ENCODE measurements around the gene UBE2L5.
A peak's percentile ranks its signal among the peaks of the same experiment; 100 is the strongest.

UBE2L5 gene

DNA sequence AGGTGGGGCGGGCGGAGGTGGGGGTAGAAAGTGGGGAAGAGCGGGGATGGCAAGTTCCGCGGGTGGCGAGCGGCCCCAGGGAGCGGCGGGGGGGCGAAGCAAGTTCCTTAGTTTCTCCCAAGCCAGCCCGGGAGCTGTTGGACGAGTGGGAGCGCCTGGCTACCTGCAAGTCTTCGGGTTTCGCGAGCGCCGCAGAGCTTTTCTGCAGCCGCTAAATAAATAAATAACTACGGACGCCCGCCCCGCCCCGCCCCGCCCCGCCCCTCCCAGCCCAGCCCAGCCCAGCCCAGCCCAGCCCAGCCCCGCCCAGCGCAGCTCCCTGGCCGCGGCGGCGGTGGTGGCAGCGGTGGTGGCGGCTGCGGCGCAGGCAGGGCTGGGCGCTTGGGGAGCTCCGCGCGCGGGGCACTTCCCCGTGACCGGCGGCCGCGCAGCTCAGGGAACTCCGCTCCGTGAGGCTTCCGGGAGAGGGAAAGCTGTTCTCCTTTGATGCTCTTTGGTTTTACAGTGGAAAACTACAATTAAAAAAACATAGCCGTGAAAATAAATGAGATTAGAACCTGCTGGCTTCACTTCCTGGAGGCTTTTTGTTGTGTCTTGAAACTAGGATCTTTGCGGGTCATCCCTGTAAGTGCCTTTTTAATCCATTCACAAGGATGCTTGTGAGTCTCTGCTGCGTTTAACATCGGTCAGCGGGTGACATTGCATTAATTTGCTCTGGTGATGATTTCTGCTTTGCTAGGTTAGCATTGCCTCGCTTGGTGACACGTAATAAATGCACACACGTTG, at the start of gene UBE2L5:
Gene UBE2L5, plus strand, starts transcription at position 440 of the 786 bp plus-strand sequence. CDS start 5,498 bp downstream, outside the sequence.
- DNase-seq, result peak; percentile 48

DNA sequence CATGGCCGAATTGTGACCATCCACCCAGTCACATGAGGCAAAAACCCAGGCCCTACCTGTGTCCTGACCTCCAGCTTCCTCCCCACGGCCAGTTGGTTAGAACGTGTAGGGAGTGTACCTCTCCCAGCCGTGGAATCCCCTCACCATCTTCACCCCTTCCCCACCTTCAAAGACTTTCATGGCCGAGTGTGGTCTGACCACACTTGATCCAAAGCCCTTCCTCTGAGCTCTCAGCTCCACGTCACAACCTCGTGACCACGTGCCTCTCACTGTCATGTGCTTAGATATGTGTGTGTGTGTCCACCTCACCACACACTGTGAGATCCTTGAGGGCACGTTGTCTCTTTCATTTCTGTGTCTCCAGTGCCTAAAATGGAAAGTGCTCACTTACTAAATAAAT, 48.6 kb upstream of the UBE2L5 start:
- DNase-seq, result no peak

DNA sequence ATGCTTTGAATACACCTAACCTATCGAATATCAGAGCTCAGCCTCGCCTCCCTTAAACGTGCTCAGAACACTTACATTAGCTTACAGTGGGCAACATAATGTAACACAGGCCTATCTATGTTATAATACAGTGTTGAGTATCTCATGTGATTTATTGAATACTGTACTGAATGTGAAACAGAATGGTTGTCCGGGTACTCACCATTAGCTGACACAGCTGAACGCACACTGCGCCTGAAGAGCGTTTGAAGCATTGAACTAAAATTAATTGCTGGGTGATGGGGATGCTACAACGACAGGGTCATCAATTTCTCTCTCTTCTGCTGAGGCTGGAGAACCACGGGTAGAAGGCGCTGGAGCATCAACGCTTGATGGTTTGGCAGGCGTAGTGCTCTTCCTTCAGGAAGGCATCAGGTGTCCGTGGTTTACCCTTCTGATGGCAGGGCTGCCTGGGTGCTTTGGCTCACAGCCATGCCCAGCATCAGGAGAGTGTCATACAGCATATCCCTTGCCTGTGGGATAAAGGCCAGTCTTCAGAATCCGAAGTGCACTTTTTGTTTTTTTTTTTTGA, 46.9 kb upstream of the UBE2L5 start:
- no peak for DNase-seq

DNA sequence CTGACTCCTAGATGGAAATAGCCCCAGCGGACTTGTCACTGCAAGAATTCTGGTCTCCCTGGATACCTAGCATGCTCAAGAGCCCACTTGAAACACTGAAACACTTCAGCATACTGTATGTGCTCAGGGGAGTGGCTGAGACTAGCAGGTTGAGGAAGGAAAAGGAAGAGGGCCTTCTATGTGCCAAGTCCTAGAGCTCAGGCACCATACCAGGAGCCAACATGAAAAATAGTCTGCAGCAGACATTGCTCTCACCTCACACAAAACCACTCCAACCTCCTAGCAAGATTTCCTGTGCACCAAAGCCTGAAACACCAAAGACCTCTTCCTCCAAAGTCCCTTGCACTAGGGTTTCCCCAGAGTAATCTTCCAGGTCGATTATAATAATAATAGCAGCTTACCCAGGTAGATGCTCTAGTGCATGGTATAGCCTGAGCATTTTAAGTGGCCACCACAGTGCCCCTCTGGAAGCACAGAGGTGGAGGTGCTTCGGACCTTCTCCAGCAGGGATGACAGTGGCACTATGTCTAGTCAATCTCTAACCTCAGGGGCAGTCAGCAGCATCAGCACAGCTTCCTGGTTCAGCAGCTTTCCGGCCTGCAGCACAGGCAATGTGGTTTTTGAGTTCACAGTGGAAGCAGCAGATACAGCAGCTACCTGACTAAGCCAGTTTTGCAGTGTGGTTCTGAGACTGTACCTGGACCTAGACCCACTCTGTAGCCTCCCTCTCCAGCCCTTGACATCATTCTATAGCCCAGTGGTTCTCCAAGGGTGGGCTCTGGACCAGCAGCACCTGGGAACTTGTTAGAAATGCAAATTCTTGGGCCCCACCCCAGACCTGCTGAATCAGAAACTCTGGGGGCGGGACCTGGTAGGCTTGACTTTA, 45.6 kb upstream of the UBE2L5 start:
- DNase-seq, result peak; percentile 42

DNA sequence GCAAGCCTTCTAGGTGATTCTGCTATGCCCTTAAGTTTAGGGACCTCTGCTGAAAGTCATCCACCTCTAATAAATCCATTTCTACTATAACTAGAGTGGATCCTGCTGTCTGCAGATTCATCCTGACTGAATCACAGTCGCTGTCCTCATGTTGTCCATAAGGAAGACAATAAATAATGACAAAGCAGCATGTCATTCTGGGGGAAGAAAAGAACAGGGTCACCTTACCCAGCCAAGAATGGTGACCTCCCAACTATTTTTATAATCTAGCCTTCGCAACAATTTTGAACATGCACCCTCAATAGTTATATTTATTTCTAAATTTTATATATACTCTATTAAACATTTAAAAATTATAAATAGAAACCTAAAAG, 45.0 kb upstream of the UBE2L5 start:
- no peak for DNase-seq

DNA sequence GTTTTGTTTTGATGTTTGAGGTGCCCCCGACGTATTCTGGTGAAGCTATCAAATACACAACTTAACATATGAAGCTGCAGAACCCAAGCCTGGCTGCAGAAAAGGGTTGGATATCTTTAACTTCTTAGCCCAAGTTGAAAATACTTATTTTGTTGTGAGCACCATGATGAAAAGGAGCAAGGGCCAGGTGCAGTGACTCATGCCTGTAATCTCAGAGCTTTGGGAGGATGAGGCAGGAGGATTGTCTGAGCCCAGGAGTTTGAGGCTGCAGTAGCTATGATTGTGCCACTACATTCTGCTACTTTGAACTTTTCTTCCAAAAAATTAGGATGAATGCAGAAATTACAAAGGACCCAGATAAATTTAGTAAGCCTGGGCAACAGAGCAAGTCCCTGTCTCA, 44.1 kb upstream of the UBE2L5 start:
- no peak for DNase-seq

DNA sequence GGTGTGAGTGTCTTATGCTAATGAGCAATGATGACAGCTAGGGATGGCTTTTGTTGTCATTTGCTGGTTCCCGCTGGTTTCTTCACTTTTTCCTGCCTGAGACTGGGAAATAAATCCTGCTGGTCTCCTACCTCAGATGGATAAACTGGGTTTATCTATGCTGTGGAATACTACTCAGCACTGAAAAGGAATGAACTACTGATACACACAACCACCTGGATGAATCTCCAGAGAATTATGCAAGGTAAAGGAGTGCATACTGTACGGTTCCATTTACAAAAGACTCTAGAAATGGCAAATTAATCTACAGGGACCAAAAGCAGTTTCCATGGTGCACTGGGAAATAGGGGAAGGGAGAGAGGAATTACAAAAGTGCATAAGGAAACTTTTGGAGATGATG, 41.2 kb upstream of the UBE2L5 start:
- no peak for DNase-seq

DNA sequence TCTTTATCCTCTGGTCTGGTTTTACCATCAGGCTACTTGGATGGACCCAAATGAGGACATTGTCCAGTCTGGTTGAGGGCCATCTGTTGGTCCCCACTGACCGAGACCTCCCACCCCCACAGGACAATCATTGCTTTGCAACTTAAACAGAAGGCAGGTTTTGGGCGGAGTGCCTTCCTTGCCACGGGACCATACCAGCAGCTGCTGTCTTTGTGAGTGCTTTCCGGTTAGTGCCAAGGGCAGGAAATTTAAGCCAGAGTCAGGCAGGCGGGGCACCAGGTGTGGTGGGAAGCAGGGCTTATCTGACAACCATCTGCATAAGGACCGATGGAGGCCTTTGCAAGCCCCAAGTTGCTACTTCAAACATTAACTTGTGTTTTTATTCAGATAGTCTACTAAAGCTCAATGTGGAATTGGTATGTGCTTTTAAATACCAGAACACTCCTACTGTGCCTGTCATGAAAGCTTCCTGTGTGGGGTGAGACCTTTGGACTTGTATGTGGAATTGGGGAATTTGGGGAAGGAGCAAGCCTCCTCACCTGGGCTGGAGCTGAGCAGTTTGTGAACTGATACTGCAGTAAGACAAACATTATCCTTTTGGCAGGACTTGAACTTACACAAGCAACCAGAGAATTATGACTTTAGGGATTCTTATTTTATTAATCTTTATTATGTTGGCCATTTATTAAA, 39.3 kb upstream of the UBE2L5 start:
- DNase-seq, result no peak

DNA sequence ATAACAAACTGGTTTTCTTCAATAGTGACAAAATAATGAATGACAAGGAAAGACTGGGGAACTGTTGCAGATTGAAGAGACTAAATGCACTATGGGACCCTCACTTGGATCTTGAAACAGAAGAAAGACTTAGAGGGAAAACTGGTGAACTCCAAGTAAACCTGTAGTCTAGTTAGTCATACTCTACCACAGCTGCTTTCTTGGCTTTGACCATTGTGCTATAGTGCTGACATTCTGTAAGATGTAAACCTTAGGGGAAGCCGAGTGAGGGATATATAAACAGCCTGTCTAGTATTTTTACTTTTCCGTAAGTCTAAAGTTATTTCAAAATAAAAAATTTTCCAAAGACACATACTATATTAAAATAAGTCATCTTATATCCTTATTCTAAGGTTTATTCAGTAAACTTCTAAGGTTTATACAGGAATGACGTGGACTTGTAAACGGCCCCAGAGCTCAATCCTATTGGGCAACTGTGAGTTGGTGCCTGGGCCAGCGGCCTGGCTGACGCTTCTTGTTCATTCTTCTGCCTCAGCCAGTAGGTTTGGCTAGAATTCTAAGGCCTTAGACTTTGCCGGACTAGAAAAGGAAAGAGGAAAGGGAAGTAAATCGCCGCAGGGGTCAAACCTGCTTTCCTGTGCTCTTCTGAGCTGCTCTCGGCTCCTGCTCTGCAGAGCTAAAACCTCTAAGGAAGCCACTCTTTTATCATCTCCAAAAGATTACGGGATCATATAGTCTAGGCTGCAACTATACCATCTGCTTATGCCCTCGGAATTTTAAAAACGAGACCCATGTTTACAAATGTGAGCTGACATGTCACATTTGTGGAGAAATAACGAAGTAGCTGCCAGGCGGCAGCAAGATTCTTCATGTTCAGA, 33.6 kb upstream of the UBE2L5 start:
- DNase-seq, result no peak

DNA sequence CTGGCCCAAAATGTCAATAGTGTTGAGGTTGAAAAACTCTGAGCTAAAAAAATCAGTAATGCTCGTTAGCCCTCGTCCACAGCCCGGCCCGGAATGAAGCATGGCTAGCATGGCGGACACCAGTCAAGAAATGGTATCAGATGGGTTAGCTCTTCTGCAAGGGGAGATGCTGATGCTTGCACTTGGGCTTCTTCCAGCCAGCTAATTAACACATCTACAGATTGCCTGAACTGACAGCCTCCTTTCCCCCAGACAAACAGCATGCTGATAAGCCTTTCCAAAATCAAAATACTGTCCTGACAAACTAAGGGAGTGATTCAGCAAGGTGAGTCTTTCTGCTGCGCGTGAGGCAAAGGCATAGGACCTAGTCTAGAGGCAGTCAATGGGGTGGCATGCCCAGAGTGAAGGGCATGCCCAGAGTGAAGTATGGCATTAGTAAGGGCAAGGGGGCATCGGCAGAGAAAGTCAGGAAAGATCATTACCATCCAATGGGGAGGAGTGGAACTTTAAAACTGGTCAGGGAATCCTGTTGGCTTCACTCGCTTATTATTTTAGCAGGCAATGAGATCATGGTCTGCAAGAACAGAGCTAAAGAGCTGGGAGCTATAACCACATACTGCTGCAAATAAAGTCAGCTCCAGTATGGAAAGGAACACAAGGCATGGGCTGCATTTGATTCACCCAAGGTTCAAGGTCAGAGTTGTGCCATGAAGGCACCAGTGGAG, 30.2 kb upstream of the UBE2L5 start:
- DNase-seq, result no peak

DNA sequence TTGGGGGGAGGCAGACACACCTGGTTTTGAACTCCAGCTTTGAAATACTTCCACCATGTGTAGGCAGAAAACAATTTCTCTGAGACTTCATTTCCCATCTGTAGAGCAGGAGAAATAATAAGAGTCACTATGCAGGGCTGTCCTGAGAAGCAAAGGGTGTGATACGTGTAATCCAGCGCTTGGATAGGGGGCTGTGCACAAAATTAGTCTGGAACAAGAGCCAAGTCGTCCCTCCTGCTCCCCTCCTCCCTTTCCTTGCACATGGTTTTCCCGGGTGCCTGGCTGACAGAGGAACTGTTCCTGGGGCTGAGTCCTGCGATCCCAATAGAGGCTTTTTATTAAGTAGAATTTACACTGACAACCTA, 29.6 kb upstream of the UBE2L5 start:
- no peak for DNase-seq

DNA sequence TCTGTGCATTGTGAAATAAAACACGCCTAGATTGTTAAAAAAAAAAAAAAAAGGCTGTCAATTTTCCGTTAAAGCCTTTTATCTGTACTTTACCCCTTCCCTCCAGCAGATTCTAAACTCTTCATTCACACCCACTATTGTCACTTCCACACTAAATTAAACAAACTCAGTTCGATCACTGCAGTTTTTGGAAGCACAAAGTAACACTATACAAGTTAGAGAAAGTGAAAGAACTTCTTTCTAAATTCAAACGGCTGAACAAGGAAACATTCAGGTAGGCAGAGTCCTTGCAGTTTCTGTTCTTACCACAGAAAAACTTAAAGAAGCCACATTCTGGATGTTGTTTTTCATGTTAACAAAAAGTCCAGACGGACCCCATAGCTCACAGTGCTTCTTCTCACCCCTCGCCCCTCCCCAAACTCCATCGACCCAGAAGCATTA, 27.5 kb upstream of the UBE2L5 start:
- no peak for DNase-seq

DNA sequence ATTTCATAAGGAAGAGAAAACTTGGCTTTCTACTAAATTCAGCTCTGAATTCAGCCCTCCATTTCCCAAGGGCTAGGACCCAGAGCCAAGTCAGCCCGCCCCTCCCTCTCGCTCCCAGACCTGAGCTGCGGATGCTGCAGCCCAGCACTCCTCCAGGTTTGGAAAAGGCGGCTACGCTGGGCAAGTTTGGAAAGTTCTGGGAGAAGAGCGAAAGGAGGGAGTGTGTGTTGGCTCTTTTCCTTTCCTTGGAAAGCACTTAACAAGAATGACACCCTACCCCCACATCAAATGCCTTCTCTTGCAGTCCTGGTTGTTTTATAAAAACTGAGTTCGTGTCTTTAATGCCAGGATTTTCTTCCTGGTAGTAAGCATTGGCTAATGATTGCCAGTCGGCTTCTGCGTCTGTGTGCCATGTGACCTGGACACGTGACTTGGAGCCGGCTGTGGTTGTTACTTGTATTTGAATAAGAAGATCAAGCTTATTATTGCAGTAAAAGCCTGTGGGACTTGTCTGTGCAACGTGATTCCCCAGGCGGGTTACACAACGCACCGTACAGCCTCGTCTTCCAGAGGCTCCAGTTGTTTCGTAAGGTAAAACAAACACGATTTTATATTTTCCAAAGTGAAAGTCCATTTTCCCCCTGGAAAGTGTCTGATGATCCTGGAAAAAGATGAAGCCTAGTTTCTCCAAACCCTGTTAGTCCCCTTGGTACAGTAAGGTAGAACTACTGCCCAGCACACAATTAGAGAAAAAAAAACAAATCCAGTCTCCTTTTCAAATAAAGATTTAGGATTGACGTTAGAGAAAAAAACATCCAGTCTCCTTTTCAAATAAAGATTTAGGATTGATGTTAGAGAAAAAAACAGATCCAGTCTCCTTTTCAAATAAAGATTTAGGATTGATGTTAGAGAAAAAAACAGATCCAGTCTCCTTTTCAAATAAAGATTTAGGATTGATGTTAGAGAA, 26.8 kb upstream of the UBE2L5 start:
- peak; percentile 51 for DNase-seq

DNA sequence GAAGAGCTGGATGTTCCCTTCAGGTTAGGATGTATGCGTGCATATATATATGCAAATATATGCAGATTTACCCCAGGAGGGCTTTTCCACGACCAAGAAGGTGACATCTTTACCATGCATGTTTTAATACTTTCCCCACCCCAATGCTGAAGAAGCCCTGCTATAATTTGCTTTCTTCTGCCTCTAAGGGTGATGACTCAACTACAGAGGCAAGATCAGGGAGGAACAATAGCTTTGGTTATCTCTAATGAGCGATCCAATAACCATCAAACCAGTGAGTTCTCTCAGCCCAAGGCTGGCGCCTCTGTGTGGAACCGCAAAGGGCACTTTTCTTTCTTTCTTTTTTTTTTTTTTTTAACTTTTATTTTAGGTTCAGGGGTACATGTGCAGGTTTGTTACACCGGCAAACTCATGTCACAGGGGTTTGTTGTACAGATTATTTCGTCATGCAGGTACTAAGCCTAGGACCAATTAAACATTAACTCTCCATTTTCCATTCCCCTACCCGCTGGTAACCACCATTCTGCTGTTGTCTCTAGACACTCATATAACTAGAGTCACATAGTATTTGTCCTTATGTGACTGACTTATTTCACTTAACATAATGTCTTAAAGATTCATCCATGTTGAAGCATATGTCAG, 25.7 kb upstream of the UBE2L5 start:
- no peak for DNase-seq

DNA sequence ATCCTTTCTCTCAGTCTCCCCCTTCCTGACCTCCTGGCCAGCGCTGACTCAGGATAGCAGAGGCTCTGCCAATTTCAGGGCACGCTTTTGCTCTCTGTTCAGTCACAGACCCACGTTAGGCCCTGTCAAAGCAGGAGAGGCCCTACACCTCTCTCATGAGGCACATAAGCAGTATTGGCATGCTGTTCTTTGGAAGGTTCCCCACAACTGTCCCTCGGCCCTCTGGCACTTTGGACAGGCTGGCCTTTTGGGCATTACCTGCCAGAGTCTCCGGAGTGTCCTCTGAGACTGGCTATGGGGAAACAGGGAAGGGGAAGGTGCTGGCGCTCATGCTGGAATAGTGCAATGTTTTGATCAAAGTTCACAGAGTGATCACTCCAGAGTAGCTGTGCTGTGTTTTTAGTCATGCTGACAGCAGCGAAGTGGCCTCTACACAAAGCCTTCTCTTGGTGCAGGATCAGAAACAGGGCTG, 23.7 kb upstream of the UBE2L5 start:
- DNase-seq, result no peak

DNA sequence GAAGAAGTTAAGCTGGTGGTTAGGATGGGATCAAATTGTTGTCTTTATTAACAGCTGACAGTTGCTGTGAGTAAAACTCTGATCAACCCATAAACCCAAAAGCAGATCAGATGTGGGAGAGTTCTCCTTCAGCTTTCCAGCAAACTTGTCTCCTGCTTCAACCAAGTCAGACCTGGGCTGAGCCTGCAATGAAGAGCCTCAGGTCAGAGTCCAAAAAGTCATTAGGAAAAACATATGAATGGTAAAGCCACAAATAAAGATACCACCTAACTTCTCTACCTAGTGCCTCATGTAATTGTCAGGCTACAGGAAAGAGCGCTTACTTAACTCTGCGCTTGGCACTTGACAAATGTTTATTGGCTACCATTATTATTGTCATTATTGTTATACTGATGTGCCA, 21.9 kb upstream of the UBE2L5 start:
- no peak for DNase-seq

DNA sequence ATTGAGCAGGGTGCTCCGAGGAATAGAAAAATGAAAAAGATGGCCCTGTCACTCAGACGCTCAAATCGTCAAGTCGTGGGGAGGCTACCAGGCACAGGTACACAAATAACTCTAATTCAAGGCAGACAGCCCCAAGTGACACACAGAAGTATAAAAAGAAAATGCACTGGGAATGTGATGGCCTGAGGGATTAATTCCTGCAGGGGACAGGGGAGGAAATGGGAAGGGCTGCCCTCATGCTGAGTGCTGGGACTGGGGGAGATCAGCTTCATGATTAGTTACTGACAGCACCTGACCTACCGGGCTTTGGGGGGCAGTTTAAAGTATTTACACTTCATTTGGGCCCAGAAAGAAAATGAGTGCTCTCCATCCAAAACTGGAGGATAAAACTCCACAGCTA, 20.9 kb upstream of the UBE2L5 start:
- DNase-seq, result no peak

DNA sequence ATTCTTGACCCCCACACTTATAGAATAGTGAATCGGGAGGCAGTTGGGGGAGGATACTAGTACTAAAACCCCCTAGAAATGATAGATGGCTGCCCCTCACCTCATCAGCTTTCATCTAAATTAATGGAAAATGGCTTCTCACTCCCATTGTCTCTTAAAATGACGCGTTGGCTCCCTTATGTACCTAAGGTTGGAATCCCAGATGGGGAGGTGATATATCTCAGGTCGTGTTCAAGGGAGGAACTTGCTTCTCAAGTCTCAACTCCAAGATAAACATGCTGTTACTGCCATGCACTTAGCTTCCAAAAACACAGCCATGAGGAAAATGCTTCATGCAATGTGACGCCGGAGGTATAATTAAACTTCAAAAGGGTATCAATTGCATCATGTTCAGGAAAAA, 18.8 kb upstream of the UBE2L5 start:
- no peak for DNase-seq

DNA sequence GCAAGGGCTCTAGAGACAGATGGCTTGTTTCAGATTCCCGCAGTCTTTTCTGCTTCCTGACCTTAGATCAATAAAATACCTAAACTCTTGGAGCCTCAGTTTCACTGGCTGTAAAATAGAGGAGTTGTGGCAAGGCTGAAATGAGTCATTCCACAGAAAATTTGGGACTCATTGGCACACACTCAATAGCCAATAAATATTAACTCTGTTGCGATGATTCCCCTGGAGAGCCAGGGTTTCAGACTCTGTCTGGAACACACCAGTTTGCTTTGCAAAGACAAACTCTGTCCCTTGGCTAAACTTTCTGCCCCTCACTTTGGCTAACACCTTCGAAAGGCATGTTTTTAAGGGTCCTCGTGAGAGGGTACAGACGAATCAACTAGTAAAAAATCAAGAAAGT, 18.1 kb upstream of the UBE2L5 start:
- no peak for DNase-seq

All from NCI-H1436 (cell line).